Mucosa of descending colon (tissue), 3 donors: ENCODE results near the gene TMEM247. TPM values are rescaled to one million over a fixed set of nuclear protein-coding genes. Genes with fewer than 3 reads are reported as not detected.

Experiments used
- ATAC-seq: fragments of 200-7000 bp; cut with Tn5 transposase; one replicate; pipeline ENCODE4 v1.9.1; 2020; ENCODE audit warnings: mild to moderate bottlenecking, moderate library complexity
- DNase-seq, 3 donors: peaks; one replicate each; pipeline ENCODE4 v3.0.0-alpha.2; 2020
- H3K36me3 ChIP-seq: fragments of 200-600 bp; one replicate; pipeline ENCODE4 v1.8.0; 2021; ENCODE audit warnings: low read depth, mild to moderate bottlenecking
- H3K4me1 ChIP-seq: fragments of 200-600 bp; one replicate; pipeline ENCODE4 v1.8.0; 2021; ENCODE audit warnings: low read depth, mild to moderate bottlenecking
- H3K4me3 ChIP-seq: fragments of 200-600 bp; one replicate; pipeline ENCODE4 v1.8.0; 2021; ENCODE audit warnings: mild to moderate bottlenecking
- H3K9me3 ChIP-seq: fragments of 200-600 bp; one replicate; pipeline ENCODE4 v1.8.0; 2021; ENCODE audit warnings: mild to moderate bottlenecking
- CTCF ChIP-seq: fragments of 200-600 bp; IDR thresholded peaks from one replicate; pipeline ENCODE4 v1.8.0; 2022; ENCODE audit warnings: antibody characterized with exemption, mild to moderate bottlenecking
- intact Hi-C, 2 donors: fragments of 100-400 bp; cut with DNase I in 1 of 2; cut with micrococcal nuclease in 1 of 2; formaldehyde crosslinking; loops; one replicate each; pipeline versions ENCODE4 v1.11.0 to v1.11.1; 2022; cut with DNase I, micrococcal nuclease
- total RNA-seq, 3 donors: library from RNA; stranded (reverse); fragmentation: NEBNext Ultra II Directional in 2 of 3; extraction: Animal tissue kit (Norgen Biotek cat#: 25700) in 2 of 3; gene quantifications; one replicate each; pipeline versions ENCODE4 v1.2.1 to v1.2.4, GENCODE V29; 2021 to 2023
- donor health status: DM: no; HTN: no; CAD: no; lungs with moderate emphysema.
- donor health status: DM: no; HTN: no; CAD: no.
- donor health status: DM: no; HTN: yes; CAD: no.

The TMEM247 gene
- total RNA-seq, 3 donors from 2014 or later, result not detected

- DNase-seq (no peak), ATAC-seq (no peak)
- TF ChIP-seq CTCF, result no peak
- intact Hi-C loops, result no loop called here
- Histone ChIP-seq H3K36me3 (no peaks in the 10 kb centered on the region), H3K4me3 (no peak overlapping the region), H3K4me1 (no peaks in the 10 kb centered on the region), H3K9me3 (no peaks in the 10 kb centered on the region)
Measured at GRCh38 chr2:46435353-46435752, 44.0 kb upstream of the TMEM247 start.

- no peak for TF ChIP-seq CTCF
- DNase-seq, result no peak
- intact Hi-C loops, result no loop called here
- Histone ChIP-seq H3K36me3 (no peaks in the 10 kb centered on the region), H3K4me1 (no peaks in the 10 kb centered on the region), H3K9me3 (no peaks in the 10 kb centered on the region), H3K4me3 (no peak overlapping the region)
- no peak for ATAC-seq
Measured at GRCh38 chr2:46435796-46436360, 43.5 kb upstream of the TMEM247 start.

GRCh38 chr2:46436800-46437199 is 42.6 kb upstream of the TMEM247 start:
- no peaks in the 10 kb centered on the region for H3K36me3 ChIP-seq
- no peaks in the 10 kb centered on the region for H3K9me3 ChIP-seq
- intact Hi-C loops, result no loop called here
- H3K4me1 ChIP-seq, result no peaks in the 10 kb centered on the region
- DNase-seq (no peak), ATAC-seq (no peak)
- no peak for TF ChIP-seq CTCF
- H3K4me3 ChIP-seq, result no peak overlapping the region

GRCh38 chr2:46438102-46438501 is 41.3 kb upstream of the TMEM247 start:
- DNase-seq, result no peak
- ATAC-seq, result no peak
- H3K4me1 ChIP-seq, result no peaks in the 10 kb centered on the region
- no peaks in the 10 kb centered on the region for H3K9me3 ChIP-seq
- intact Hi-C loops, result no loop called here
- no peaks in the 10 kb centered on the region for H3K36me3 ChIP-seq
- no peak for TF ChIP-seq CTCF
- H3K4me3 ChIP-seq, result no peak overlapping the region

- Histone ChIP-seq H3K4me3 (no peak overlapping the region), H3K36me3 (no peaks in the 10 kb centered on the region), H3K4me1 (no peaks in the 10 kb centered on the region), H3K9me3 (no peaks in the 10 kb centered on the region)
- no peak for TF ChIP-seq CTCF
- no peak for DNase-seq
- no peak for ATAC-seq
- intact Hi-C loops, result no loop called here
Measured at GRCh38 chr2:46438794-46439193, 40.6 kb upstream of the TMEM247 start.

GRCh38 chr2:46439582-46439981 is 39.8 kb upstream of the TMEM247 start:
- TF ChIP-seq CTCF, result no peak
- DNase-seq, result peak in 1 of 3 donors; percentile 20

More at GRCh38 chr2:46439582-46439981, 39.8 kb upstream of the TMEM247 start:
- Histone ChIP-seq H3K4me1 (no peaks in the 10 kb centered on the region), H3K9me3 (no peaks in the 10 kb centered on the region), H3K36me3 (no peaks in the 10 kb centered on the region), H3K4me3 (no peak overlapping the region)
- intact Hi-C loops, result no loop called here
- ATAC-seq, result peak; percentile 67
